Testis (tissue), 5 donors: ENCODE measurements around the gene TTC23. TPM values are rescaled to one million over a fixed set of nuclear protein-coding genes. Genes with fewer than 3 reads are reported as not detected.

ENCODE experiments used
- DNase-seq: peaks from one replicate; pipeline ENCODE4 v3.0.0-alpha.2; 2019
- H3K27ac ChIP-seq, 2 donors: fragments of 200-600 bp; sonication (generic); one replicate each; pipeline ENCODE4 v1.5.1; 2019
- H3K27me3 ChIP-seq: fragments of 200-600 bp; sonication (generic); one replicate; pipeline ENCODE4 v1.5.1; 2019
- H3K36me3 ChIP-seq: fragments of 200-600 bp; sonication (generic); one replicate; pipeline ENCODE4 v1.5.1; 2017; ENCODE audit warnings: low read depth; ENCODE audit errors: missing control alignments
- H3K4me1 ChIP-seq: fragments of 200-600 bp; sonication (generic); one replicate; pipeline ENCODE4 v1.5.1; 2019
- H3K4me3 ChIP-seq, 2 donors: fragments of 200-600 bp; sonication (generic); one replicate each; pipeline ENCODE4 v1.5.1; 2017 to 2019
- H3K9me3 ChIP-seq: fragments of 200-600 bp; sonication (generic); one replicate; pipeline ENCODE4 v1.5.1; 2017
- CTCF ChIP-seq, 3 experiments: fragments of 450-650 bp in 2 of 3; fragments of 200-600 bp in 1 of 3; sonication (generic) in 1 of 3; IDR thresholded peaks; one replicate each; pipeline ENCODE4 v1.5.1; 2016 to 2019; ENCODE audit warnings: antibody characterized with exemption in 3 of 3, mild to moderate bottlenecking in 2 of 3, moderate library complexity in 1 of 3
- POLR2A ChIP-seq: fragments of 450-650 bp; IDR thresholded peaks from one replicate; pipeline ENCODE4 v1.6.1; 2017; ENCODE audit warnings: antibody characterized with exemption, mild to moderate bottlenecking, moderate library complexity
- WGBS, 2 donors: methylation state at CpG; one replicate each; pipeline ENCODE4 v1.1.5; 2018; 5-methylcytosine and 5-hydroxymethylcytosine counted together
- intact Hi-C: fragments of 100-400 bp; cut with DNase I; formaldehyde crosslinking; loops from one replicate; pipeline ENCODE4 v1.15.1; 2023; ENCODE audit warnings: low total_unique reads
- long read RNA-seq, 2 donors: transcript quantifications; one replicate each; lab custom pipeline, GENCODE V29; 2026
- polyA plus RNA-seq: library from polyadenylated mRNA; stranded (reverse); fragments of 350-450 nt; fragmentation: Illumina TruSeq; extraction: RNeasy Lipid Tissue Mini Kit (QIAGEN cat#74804); gene quantifications from one replicate; pipeline ENCODE4 v1.2.3, GENCODE V29; 2014; ENCODE audit warnings: low read depth, low replicate concordance; ENCODE audit not compliant: insufficient read depth
- total RNA-seq, 2 donors: library from RNA; depleted of rRNA; stranded (reverse); fragments of >200 nt; gene quantifications; one replicate each; pipeline ENCODE4 v1.2.3, GENCODE V29; 2016

TTC23 gene, protein sequence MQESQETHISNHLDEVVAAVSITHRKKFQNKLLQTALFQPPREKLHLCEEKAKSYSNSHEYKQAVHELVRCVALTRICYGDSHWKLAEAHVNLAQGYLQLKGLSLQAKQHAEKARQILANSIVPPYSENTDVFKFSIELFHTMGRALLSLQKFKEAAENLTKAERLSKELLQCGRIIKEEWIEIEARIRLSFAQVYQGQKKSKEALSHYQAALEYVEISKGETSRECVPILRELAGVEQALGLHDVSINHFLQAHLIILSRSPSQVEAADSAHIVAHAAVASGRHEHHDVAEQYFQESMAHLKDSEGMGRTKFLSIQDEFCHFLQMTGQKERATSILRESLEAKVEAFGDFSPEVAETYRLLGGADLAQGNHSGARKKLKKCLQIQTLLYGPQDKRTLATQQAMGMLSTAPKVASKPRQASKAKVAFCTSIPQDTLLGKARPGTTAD
- total RNA-seq (10 to 100 TPM; 37.2 to 40.5 TPM), polyA plus RNA-seq (26.6 TPM)
- long read RNA-seq, donor 1, partial matches to known transcripts = 0 of 2 reads
- long read RNA-seq, donor 1, other reads (novel, unspliced or antisense) = 0 of 2 reads
- long read RNA-seq, donor 2, partial matches to known transcripts = 0 of 2 reads
- long read RNA-seq, donor 2, other reads (novel, unspliced or antisense) = 0 of 2 reads

DNA sequence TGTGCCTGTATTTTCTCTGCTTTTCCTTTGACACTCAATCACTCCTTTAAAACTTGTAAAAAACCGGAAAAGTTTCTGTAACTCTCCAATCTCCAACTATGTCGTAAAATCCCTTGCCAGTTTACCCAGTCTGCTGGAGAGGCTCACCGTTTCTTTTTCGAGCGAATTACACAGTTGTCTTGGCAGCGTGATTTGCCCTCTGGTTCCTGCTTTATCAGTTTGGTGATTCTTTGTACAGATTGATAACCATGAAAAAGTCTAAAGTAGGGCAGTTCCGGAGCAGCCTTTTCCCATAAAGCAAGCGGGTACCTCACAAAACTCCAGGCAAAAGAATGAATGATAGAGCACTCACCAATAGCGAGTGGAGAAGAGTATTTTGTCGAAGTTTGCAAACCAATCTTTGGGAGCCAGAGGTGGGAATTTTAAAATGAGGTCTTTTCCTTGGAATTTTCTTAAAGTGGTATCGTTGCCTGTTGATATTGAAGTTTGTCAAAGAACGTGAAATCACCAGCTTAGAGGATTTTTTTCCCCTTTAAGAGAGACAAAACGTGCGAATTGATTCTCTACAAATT is at the start of gene TTC23:
Gene TTC23 (minus strand): TSS at position 312 of the 572 bp plus-strand sequence. CDS start 20,869 bp downstream, outside the sequence.
- Histone ChIP-seq H3K9me3 (no peaks in the 10 kb centered on the region), H3K27ac (peak within 1 kb of the TSS; percentile 83 to 90), H3K4me3 (peak within 1 kb of the TSS; percentile 73 to 88), H3K27me3 (no peaks in the 10 kb centered on the region), H3K4me1 (peaks cover 9% of the 10 kb centered on the region), H3K36me3 (no peaks in the 10 kb centered on the region)
- 1% methylated on average over 14 of the region's 14 CpGs for WGBS, 2 donors
- no peak for TF ChIP-seq CTCF (IDR thresholded peaks at IDR 0.05)
- TF ChIP-seq POLR2A = no peak
- intact Hi-C loops = no loop called here
- peak; percentile 73 for DNase-seq

- DNase-seq = no peak
- Histone ChIP-seq H3K36me3 (no peaks in the 10 kb centered on the region), H3K27ac (no peak overlapping the region), H3K27me3 (no peaks in the 10 kb centered on the region), H3K4me3 (no peak overlapping the region), H3K4me1 (no peaks in the 10 kb centered on the region), H3K9me3 (no peaks in the 10 kb centered on the region)
- 85 to 88% methylated on average over 2 of the region's 2 CpGs for WGBS, 2 donors
- intact Hi-C loops = no loop called here
- TF ChIP-seq CTCF (IDR thresholded peaks at IDR 0.05) = no peak
These were observed 47.0 kb upstream of the TTC23 start for GRCh38 chr15:99296386-99296785.

- Histone ChIP-seq H3K36me3 (no peaks in the 10 kb centered on the region), H3K4me1 (no peaks in the 10 kb centered on the region), H3K9me3 (no peaks in the 10 kb centered on the region), H3K27ac (no peak overlapping the region), H3K27me3 (no peaks in the 10 kb centered on the region), H3K4me3 (no peak overlapping the region)
- intact Hi-C loops = no loop called here
- no peak for DNase-seq
- TF ChIP-seq CTCF (IDR thresholded peaks at IDR 0.05) (no peak), POLR2A (no peak)
These were observed 46.5 kb upstream of the TTC23 start for GRCh38 chr15:99295840-99296239.

GRCh38 chr15:99291643-99292042 is 42.3 kb upstream of the TTC23 start:
- Histone ChIP-seq H3K27ac (no peak overlapping the region), H3K9me3 (no peaks in the 10 kb centered on the region), H3K4me1 (no peaks in the 10 kb centered on the region), H3K4me3 (no peak overlapping the region), H3K27me3 (no peaks in the 10 kb centered on the region), H3K36me3 (no peaks in the 10 kb centered on the region)
- DNase-seq = no peak
- intact Hi-C loops = no loop called here
- TF ChIP-seq CTCF (IDR thresholded peaks at IDR 0.05) (no peak), POLR2A (no peak)
